Measurements from ENCODE around the gene OPA3. TPM values are rescaled to one million over a fixed set of nuclear protein-coding genes. Genes with fewer than 3 reads are reported as not detected.

Gene OPA3
- total RNA-seq, 1 experiment from 2014 or later = 16.8 TPM

DNA sequence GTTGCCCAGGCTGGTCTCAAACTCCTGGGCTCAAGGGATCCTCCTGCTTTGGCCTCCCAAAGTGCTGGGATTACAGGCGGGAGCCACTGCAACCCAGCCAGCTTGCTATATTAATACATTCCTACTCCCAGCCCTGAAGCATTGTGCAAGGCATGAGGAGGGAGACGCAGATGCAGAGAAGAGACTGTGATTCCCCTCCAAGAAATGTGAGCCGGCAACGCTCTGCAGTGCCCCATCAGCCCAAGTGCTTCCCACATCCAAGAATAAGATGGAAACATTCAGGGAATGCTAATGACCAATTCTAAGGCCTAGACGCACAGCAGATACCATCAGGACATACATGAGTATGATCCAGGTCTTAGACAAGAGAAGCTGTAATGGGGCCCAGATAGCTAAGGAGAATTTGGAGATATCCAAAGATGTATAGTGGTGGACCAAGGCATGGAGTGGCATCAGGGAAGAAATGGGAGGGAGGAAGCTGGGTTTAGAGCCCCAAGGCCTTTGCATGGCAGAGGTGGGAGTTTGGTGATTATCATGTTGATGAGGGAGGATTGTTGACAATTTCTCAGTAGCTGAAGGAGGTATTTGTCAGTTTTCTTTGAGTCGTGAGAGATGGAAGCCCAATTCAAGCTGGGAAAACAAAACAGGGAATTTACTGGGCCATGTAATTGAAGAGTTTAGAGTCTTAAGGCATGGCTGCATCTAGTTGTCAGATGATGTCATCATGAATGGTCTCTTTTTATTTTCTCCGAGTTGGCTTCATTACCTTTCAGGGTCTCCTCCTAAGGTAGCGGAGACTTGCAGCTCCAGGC lies 83.5 kb downstream of the OPA3 start:
- POLR2A ChIA-PET = no interaction called here
- TF ChIP-seq, protein P1, sequence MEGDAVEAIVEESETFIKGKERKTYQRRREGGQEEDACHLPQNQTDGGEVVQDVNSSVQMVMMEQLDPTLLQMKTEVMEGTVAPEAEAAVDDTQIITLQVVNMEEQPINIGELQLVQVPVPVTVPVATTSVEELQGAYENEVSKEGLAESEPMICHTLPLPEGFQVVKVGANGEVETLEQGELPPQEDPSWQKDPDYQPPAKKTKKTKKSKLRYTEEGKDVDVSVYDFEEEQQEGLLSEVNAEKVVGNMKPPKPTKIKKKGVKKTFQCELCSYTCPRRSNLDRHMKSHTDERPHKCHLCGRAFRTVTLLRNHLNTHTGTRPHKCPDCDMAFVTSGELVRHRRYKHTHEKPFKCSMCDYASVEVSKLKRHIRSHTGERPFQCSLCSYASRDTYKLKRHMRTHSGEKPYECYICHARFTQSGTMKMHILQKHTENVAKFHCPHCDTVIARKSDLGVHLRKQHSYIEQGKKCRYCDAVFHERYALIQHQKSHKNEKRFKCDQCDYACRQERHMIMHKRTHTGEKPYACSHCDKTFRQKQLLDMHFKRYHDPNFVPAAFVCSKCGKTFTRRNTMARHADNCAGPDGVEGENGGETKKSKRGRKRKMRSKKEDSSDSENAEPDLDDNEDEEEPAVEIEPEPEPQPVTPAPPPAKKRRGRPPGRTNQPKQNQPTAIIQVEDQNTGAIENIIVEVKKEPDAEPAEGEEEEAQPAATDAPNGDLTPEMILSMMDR (IDR thresholded peaks at IDR 0.05; ENCODE audit: unreplicated experiment) = no peak
- no peaks in the 10 kb centered on the region for H3K36me3 Mint-ChIP-seq (ENCODE audit: insufficient read depth, unreplicated experiment)
- intact Hi-C loops (cut with micrococcal nuclease) = no loop called here
- H3K4me3 Mint-ChIP-seq (ENCODE audit: unreplicated experiment) = no peak overlapping the region
- H3K9me3 Mint-ChIP-seq (ENCODE audit: unreplicated experiment) = no peaks in the 10 kb centered on the region
- H3K27ac Mint-ChIP-seq (ENCODE audit: low read depth, unreplicated experiment) = no peak overlapping the region
- peaks cover 25% of the 10 kb centered on the region for H3K4me1 Mint-ChIP-seq (ENCODE audit: insufficient read depth, unreplicated experiment)
- H3K27me3 Mint-ChIP-seq (ENCODE audit: insufficient read depth, unreplicated experiment) = no peaks in the 10 kb centered on the region
- CTCF ChIA-PET = interaction anchor here (0.6 to 3.1 kb wide), 2 partner anchors 16 to 91 kb away, joined by 3 to 16 read pairs; no protein-coding TSS in a partner anchor
- no TSS peak for BruUV-seq (replicated peaks)
- DNase-seq (ENCODE audit: unreplicated experiment) = no peak

DNA sequence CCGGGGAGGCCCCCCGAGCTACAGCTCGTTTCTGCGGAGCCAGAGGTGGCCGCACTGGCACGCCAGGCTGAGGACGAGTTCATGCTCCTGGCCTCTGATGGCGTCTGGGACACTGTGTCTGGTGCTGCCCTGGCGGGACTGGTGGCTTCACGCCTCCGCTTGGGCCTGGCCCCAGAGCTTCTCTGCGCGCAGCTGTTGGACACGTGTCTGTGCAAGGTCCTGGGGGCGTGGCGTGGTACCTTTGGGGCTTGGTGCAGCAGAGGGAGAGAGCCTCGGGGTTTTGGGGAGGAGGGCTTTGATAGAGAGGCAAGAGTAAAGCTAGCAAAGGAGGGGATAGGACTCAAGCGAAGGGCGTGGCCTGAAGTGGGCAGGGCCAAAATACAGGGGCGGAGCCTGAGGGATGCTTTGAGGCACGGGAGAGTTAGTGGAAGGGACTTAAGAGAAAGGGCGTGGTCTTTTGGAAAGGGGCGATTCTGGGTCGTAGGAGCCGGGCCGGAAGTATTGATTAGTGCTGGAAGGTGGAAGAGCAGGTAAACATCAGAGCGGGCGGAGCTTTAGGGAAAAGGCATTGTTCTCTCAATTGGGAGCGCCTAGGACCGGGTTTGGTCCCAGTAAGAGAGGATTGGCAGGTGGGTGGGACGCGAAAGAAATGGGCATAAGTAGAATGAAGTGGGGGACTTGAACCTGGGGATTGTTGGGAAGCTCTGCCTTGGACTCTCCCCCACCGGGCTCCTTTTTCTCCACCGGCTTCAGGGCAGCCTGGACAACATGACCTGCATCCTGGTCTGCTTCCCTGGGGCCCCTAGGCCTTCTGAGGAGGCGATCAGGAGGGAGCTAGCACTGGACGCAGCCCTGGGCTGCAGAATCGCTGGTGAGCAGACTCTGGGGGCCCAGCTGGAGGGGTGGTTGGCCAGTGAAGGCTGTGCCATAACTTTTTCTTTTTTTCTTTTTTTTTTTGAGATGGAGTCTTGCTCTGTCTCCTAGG lies 85.1 kb downstream of the OPA3 start:
- intact Hi-C loops (cut with micrococcal nuclease) = no loop called here
- ChIA-PET CTCF (interaction anchor here (0.7 to 3.1 kb wide), 3 partner anchors 9 to 96 kb away, joined by 3 to 16 read pairs (median 3); no protein-coding TSS in a partner anchor), POLR2A (interaction anchor here (0.5 kb wide), 1 partner anchor 45 kb away, joined by 4 read pairs; no protein-coding TSS in a partner anchor)
- BruUV-seq (replicated peaks) = no TSS peak
- Mint-ChIP-seq H3K36me3 (ENCODE audit: insufficient read depth, unreplicated experiment) (no peaks in the 10 kb centered on the region), H3K4me1 (ENCODE audit: insufficient read depth, unreplicated experiment) (peaks cover 13% of the 10 kb centered on the region), H3K4me3 (ENCODE audit: unreplicated experiment) (no peak overlapping the region), H3K9me3 (ENCODE audit: unreplicated experiment) (no peaks in the 10 kb centered on the region), H3K27me3 (ENCODE audit: insufficient read depth, unreplicated experiment) (no peaks in the 10 kb centered on the region), H3K27ac (ENCODE audit: low read depth, unreplicated experiment) (no peak overlapping the region)
- DNase-seq (ENCODE audit: unreplicated experiment) = peak; percentile 21
- TF ChIP-seq, protein P1 (IDR thresholded peaks at IDR 0.05; ENCODE audit: unreplicated experiment) = no peak

DNA sequence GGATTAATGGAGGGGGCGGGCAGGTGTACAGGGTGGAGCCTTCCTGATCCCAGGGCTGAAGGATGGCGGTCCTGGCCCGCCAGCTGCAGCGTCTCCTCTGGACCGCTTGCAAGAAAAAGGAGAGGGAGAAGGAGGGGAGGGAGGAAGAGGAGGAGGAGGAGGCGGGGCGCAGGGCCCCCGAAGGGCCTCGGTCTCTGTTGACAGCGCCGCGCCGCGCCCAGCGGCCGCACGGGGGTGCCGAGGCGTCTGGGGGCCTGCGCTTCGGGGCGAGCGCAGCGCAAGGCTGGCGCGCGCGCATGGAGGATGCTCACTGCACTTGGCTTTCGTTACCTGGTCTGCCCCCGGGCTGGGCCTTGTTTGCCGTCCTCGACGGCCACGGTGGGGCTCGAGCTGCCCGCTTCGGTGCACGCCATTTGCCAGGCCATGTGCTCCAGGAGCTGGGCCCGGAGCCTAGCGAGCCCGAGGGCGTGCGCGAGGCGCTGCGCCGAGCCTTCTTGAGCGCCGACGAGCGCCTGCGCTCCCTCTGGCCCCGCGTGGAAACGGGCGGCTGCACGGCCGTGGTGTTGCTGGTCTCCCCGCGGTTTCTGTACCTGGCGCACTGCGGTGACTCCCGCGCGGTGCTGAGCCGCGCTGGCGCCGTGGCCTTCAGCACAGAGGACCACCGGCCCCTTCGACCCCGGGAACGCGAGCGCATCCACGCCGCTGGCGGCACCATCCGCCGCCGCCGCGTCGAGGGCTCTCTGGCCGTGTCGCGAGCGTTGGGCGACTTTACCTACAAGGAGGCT lies 86.0 kb downstream of the OPA3 start, which contains the start of gene PPM1N:
PPM1N (plus strand) TSS at position 33 of the 785 bp plus-strand sequence; CDS start at position 63, 30 bp downstream.
- POLR2A ChIA-PET = interaction anchor here (0.6 kb wide), 1 partner anchor 125 kb away, joined by 4 read pairs; no protein-coding TSS in a partner anchor

More for the DNA sequence above, 86.0 kb downstream of the OPA3 start, which contains the start of gene PPM1N:
- H3K4me3 Mint-ChIP-seq (ENCODE audit: unreplicated experiment) = peak within 1 kb of the TSS; percentile 75
- H3K4me1 Mint-ChIP-seq (ENCODE audit: insufficient read depth, unreplicated experiment) = peaks cover 13% of the 10 kb centered on the region
- H3K27ac Mint-ChIP-seq (ENCODE audit: low read depth, unreplicated experiment) = peak within 1 kb of the TSS; percentile 24
- no TSS peak for BruUV-seq (replicated peaks)
- intact Hi-C loops (cut with micrococcal nuclease) = no loop called here
- TF ChIP-seq, protein P1 (IDR thresholded peaks at IDR 0.05; ENCODE audit: unreplicated experiment) = no peak
- H3K9me3 Mint-ChIP-seq (ENCODE audit: unreplicated experiment) = no peaks in the 10 kb centered on the region
- H3K27me3 Mint-ChIP-seq (ENCODE audit: insufficient read depth, unreplicated experiment) = no peaks in the 10 kb centered on the region
- no peaks in the 10 kb centered on the region for H3K36me3 Mint-ChIP-seq (ENCODE audit: insufficient read depth, unreplicated experiment)
- CTCF ChIA-PET = interaction anchor here (1.6 to 3.1 kb wide), 2 partner anchors 12 to 13 kb away, joined by 8 to 16 read pairs; no protein-coding TSS in a partner anchor
- DNase-seq (ENCODE audit: unreplicated experiment) = no peak
